Gastrocnemius medialis (tissue), 4 donors: ENCODE data around the gene PLA2G12B.

Experiments
- POLR2A ChIP-seq, 2 donors: fragments of 450-650 bp; IDR thresholded peaks; one replicate each; pipeline ENCODE4 v1.6.1; 2017; ENCODE audit warnings: antibody characterized with exemption in 2 of 2, mild to moderate bottlenecking in 2 of 2, moderate library complexity in 2 of 2
- TF ChIP-seq, protein P1 (sequence below), 5 experiments: fragments of 450-650 bp in 3 of 5; fragments of 200-600 bp in 2 of 5; sonication (generic) in 2 of 5; IDR thresholded peaks in 4 of 5; conservative IDR thresholded peaks in 1 of 5; 1 replicate in 4 of 5; 2 replicates in 1 of 5; pipeline ENCODE4 v1.5.1; 2016 to 2019; ENCODE audit warnings: antibody characterized with exemption in 5 of 5, mild to moderate bottlenecking in 3 of 5, moderate library complexity in 3 of 5

DNA sequence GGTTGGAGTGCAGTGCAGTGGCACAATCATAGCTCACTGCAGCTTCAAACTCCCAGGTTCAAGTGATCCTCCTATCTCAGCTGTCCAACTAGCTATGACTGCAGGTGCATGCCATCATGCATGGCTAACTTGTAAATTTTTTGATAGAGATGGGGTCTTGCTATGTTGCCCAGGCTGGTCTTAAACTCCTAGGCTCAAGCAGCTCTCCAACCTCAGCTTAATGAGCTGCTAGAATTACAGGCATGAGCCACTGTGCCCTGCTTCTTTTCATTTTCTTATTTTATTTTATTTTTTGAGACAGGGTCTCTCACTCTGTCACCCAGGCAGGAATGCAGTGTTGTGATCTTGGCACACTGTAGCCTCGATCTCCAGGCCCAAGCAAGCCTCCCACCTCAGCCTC, 7.6 kb downstream of the PLA2G12B start:
- no peak for TF ChIP-seq POLR2A (IDR thresholded peaks at IDR 0.05)
- TF ChIP-seq, protein P1, sequence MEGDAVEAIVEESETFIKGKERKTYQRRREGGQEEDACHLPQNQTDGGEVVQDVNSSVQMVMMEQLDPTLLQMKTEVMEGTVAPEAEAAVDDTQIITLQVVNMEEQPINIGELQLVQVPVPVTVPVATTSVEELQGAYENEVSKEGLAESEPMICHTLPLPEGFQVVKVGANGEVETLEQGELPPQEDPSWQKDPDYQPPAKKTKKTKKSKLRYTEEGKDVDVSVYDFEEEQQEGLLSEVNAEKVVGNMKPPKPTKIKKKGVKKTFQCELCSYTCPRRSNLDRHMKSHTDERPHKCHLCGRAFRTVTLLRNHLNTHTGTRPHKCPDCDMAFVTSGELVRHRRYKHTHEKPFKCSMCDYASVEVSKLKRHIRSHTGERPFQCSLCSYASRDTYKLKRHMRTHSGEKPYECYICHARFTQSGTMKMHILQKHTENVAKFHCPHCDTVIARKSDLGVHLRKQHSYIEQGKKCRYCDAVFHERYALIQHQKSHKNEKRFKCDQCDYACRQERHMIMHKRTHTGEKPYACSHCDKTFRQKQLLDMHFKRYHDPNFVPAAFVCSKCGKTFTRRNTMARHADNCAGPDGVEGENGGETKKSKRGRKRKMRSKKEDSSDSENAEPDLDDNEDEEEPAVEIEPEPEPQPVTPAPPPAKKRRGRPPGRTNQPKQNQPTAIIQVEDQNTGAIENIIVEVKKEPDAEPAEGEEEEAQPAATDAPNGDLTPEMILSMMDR (IDR thresholded peaks at IDR 0.05 in 4 of 5, conservative IDR thresholded peaks at IDR 0.05 in 1 of 5): no peak
